Measurements from ENCODE around the gene PRPF6.
"Not testable (repeated sequence)": the region's sequence is repeated elsewhere in the genome, so short reads cannot be mapped to it uniquely, and the experiment has no call there.

The PRPF6 gene

GRCh38 chr20:64012385-64013154 is 31.6 kb downstream of the PRPF6 start:
- not testable (repeated sequence) for DNase-seq

DNA sequence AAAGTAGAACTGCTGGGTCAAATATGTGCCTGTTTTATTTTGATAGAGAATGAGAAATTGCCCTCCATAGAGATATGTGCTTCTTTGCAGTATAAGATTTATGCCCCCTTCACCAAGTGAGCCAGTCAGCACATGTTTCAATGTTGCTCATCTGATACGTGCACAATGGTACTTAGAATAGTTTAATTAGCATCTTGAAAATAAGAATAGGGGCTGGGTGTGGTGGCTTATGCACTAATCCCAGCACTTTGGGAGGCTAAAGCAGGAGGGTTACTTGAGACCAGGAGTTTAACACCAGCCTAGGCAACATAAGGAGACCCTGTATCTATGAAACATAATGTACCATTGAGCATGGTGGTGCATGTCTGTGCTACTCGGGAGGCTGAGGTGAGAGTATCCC is 34.7 kb downstream of the PRPF6 start:
- no peak for DNase-seq

DNA sequence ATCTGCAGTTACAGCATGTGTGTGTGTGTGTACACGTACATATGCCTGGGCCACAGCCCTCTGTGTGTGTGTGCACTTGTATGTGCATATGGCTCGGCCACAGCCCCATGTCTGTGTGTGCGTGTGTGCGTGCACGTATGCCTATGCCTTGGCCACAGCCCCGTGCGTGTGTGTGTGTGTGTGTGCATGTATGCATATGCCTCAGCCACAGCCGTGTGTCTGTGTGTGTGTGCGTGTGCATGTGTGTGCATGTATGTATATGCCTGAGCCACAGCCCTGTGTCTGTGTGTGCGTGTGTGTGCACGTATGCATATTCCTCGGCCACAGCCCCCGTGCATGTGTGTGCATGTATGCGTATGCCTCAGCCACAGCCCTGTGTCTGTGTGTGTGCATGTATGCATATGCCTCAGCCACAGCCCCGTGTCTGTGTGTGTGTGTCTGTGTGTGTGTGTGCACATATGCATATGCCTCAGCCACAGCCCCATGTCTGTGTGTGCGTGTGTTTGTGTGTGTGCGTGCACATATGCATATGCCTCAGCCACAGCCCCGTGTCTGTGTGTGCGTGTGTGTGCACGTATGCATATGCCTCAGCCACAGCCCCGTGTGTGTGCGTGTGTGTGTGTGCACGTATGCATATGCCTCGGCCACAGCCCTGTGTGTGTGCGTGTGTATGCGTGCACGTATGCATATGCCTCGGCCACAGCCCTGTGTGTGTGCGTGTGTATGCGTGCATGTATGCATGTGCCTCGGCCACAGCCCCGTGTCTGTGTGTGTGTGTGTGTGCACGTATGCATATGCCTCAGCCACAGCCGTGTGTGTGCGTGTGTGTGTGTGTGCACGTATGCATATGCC is 40.4 kb downstream of the PRPF6 start:
- DNase-seq: no peak

DNA sequence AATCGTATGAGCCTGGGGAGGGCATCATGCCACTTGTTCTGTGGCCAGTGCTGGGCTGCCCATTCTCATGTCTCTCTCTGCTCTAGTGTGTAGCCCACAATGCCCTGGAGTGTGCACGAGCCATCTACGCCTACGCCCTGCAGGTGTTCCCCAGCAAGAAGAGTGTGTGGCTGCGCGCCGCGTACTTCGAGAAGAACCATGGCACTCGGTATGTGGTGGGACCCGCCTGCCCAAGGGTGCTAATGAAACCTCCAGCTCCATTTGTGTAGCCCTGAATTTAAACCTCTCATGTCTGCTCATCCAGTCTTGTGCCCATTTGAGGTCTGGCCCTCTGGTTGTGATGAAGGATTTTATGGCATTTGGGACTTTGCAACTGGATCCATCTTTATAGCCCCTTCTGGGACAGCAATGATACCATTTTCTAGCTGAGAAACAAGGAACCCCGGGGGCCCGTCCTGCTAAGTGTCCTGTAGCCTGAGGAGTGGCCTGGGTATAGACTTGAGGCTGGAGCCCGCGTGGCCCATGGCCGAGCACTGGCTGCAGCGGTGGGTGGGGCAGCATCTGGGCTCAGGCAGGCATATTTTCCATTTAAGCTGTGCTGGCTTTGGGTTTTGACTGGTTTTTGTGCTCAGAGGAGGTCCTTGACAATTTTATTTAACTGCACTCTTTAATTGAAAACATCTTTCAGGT is 41.9 kb downstream of the PRPF6 start:
- no peak for DNase-seq

GRCh38 chr20:64023361-64024140 is 42.6 kb downstream of the PRPF6 start:
- DNase-seq: no peak

DNA sequence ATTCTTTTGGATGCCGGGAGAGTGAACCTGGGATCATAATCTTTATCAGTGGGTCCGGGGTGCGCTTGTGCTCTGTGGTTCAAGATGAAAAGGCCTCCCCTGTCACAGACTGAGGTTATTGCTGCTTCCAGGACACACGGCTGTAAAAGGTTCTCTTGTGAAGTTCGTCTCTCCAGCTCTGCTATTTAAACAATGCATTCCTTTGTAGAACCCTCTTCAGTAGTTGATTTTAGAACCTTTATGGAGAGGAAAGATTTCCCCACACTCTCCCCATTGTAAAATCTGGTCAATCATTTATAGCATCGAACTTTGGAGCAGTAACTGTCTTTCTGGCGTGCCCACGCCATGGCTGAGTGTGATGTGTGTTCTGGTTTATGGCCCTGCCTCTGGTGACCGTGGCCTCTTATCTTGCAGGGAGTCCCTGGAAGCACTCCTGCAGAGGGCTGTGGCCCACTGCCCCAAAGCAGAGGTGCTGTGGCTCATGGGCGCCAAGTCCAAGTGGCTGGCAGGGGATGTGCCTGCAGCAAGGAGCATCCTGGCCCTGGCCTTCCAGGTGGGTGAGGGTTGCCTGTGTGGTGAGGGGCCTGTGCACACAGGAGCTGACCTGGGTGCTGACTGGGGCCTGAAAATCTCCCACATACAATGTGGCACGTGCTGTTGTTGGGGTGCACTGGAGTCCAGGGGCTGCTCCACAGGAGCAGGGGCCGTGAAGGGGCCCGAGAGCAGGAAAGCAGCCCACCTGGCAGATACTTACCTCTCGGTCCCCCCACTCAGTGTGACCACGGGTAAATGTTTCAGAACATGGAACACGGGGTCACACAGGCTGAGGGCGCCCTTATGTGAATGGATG is 43.4 kb downstream of the PRPF6 start:
- no peak for DNase-seq

DNA sequence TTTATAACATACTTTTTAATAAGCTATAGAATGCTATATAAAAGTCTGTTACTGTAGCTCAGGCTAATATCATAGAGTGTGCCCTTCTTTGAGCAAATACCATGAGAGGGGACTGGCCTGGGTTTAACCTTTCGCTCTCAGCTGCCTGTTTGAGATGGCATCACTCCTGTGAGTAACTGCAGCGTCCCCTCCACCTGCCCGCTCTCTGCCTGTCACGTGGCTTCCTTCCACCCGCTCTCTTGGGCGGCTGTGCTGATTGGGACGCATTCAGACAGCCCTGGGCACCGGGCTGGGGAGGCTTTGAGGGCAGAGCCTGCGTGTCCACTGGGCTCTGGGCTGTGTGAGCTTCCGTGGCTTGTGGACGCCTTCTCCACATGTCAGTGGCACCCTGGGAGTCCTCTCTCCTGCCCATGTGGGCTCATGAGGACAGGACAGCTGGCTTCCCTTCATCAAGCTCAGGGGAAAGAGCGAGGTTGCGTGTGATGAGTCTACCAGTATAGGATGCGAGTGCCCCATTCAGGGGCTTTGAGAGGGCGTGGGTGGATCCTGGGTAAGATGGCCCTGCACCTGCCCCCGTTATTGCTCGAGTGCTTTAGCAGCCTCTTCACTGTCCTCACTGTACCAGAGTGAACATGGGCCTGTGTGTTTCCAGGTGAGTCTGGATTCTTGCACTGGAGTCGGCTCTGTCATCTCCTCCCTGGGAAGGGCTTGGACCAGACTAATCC is 44.3 kb downstream of the PRPF6 start:
- no peak for DNase-seq

DNA sequence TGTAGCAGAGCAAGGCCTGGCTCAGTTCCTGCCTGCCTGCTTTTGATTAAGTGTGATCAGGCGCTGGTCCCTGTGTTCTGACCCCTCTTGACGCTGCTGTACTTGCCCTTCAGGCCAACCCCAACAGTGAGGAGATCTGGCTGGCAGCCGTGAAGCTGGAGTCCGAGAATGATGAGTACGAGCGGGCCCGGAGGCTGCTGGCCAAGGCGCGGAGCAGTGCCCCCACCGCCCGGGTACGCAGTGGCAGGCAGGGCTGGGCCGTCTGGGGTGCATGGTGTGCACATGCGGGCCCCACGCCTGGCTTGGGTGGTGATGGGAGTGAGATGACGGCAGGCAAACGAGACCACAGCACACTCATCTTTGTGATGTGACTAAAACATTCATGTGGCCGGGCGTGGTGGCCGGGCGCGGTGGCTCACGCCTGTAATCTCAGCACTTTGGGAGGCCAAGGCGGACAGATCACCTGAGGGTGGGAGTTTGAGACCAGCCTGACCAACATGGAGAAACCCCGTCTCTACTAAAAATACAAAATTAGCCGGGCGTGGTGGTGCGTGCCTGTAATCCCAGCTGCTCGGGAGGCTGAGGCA is 45.0 kb downstream of the PRPF6 start:
- no peak for DNase-seq

DNA sequence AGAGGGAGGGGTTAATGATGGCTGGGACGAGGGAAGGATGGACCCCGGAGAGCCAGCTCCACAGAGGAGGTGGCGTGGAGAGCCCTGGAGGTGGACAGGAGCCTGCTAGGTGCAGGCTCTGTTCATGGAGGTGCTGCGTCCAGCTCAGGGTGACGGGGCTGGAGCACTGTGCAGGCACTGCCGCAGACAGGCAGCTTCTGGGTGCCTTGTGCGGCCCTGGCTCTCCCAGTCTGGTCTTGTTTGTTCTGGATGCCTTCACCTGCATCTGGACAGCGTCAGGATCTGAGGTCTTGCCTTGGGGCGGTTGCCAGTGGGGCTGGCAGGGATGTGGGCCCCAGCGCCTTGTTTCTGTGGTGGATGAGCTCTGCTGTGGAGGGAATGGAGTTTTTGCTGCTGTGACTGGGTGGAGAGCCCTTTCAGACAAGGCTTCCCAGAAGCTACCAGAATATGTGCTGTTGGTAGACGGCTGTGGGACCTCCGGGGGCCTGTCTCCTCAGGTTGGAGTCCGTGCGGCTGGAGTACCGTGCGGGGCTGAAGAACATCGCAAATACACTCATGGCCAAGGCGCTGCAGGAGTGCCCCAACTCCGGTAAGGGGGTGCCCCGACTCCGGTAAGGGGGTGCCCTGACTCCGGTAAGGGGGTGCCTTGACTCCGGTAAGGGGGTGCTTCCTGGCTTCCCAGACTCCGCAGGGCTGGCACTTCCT is 47.2 kb downstream of the PRPF6 start:
- DNase-seq: no peak

GRCh38 chr20:64029293-64030117 is 48.6 kb downstream of the PRPF6 start:
- no peak for DNase-seq

DNA sequence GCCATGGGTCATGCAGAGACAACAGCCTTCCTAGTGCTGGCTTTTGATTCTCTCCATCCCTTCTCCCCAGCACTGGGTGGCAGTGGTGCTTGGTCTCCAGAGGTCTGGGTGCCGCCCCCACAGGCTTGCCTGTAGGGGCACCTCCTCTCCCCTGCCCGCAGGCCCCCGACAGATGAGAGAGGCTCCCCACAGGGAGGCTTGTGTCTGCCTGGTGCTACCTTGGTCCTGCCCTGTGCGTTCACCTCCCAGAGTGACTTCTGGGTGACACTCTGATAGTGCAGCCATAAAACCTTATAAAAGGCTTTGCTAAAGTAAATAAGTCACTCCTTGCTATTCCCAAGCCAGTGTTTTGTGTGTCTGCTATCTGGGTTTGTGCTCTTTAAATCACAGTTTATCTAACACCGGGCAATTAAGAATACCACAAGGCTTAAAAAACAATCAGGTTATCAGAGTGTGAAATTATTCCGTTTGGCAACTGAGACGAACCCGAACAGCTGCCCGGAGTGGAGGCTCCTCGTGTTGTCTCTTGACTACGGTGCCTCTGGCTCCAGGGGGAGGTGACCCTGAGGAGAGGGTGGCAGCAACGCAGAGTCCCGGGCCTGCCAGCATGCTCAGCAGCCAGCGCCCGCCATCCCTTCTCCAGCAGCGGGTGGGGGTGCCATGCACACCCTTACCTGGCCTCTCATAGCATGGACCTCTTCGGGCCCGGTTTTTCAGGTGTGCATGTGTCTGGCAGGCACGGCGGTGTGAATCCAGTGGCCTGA is 49.6 kb downstream of the PRPF6 start:
- no peak for DNase-seq

DNA sequence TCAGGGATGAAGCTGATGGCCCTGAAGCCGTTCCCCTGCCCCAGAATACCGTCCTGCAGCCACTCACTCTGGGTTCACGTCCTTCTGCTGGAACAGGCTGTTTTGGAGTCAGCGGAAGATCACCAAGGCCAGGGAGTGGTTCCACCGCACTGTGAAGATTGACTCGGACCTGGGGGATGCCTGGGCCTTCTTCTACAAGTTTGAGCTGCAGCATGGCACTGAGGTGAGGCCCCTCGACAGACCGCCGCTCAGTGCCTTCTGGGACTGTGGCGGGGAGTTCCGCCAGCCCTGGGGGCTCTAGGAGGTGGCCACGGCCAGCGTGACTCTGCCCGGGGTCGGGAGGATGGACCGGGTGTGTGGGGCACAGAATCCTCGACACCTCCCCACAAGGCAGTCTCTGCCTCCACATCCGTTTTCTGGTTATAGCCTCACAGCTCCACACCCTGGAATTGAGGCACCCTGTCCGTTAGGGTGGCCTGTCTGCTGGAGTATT is 50.9 kb downstream of the PRPF6 start:
- DNase-seq: no peak

GRCh38 chr20:64032706-64033624 is 52.0 kb downstream of the PRPF6 start:
- no peak for DNase-seq

DNA sequence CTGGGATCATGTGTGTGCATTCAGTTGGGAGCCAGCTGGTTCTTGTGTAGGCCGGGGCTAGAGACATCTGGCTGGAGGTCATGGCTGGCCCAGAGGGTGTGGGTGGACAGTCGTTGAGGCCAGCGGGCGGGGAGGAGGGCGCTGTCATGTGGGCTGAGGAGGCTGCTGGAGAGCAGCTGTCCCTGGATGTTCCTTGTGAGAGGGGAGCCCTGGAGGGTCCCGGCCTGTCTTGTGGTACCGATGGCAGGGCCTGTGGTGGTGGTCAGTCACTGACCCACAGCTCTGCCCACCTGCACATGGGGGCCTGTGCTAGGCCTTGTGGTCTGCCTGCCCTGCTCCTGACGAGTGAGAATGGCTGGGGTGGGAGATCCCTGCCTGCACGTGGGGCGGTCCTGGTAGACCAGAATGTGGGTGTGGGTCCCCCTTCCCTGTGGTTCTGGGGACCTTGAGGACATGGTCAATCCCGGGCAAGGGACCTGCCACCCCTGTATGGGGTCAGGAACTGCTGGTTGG is 53.1 kb downstream of the PRPF6 start:
- no peak for DNase-seq

DNA sequence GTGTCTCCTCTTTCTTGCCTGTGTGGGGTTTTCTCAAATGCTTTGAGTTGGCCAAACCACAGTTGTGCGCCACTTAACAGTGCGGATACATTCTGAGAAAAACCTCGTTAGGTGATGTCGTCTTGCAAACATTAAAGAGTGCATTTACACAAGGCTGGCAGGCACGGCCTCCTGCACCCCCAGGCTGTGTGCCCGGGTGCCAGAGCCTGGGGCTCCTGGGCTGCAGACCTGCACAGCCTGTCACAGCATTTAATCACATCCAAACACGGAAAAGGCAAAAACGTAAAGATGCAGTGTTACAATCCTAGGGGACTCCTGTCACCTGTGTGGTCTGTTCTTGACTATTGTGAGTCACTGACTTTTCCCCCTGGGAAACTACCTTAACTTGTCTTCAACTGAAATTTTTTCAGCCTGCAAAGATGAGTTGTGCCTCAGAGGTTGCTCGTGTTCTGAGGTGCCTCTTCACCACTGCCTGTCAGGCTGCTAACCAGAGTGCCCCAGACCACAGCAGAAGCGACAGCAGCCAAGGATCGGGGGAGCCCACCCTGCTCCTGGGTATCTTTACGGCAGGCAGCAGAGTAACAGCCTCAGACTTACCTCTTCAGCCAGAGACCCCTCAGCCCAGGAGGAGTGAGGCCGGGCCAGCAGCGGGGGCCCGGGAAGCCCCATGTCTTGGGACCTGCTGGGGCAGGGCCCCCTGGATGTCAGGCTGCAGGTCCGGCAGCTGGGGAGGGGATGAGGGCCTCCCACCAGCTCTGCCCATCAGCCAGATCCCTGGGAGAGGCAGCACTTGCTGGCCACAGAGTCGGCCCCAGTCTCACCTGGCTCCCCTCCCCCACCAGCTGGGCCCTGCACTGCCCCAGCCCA is 54.4 kb downstream of the PRPF6 start:
- no peak for DNase-seq

- no peak for DNase-seq
These were observed 55.0 kb downstream of the PRPF6 start, which contains the start of gene C20orf204 for GRCh38 chr20:64035933-64036345. C20orf204 (plus strand) TSS chr20:64036182; CDS start chr20:64036324, 142 bp downstream.
